Activated T-cell treated with anti-CD3 and anti-CD28 coated beads, Interleukin-2, amount 50 U/mL, for 4 hours (primary cell): ENCODE data around the gene PRPSAP2. TPM values are rescaled to one million over a fixed set of nuclear protein-coding genes. Genes with fewer than 3 reads are reported as not detected.

ENCODE experiments used
- ATAC-seq, 2 donors: fragments of 200-7000 bp; cut with Tn5 transposase; one replicate each; pipeline ENCODE4 v1.10.0; 2021
- DNase-seq: peaks from one replicate; pipeline ENCODE4 v3.0.0-alpha.2; 2020
- H3K27me3 Mint-ChIP-seq: one replicate; pipeline ENCODE4 v1.8.0; 2021; ENCODE audit warnings: low read depth, mixed read lengths
- H3K36me3 Mint-ChIP-seq: one replicate; pipeline ENCODE4 v1.8.0; 2022; ENCODE audit warnings: mixed read lengths; ENCODE audit not compliant: insufficient read depth
- H3K4me1 Mint-ChIP-seq: one replicate; pipeline ENCODE4 v1.8.0; 2021; ENCODE audit warnings: low read depth, mixed read lengths
- H3K4me3 Mint-ChIP-seq: one replicate; pipeline ENCODE4 v1.8.0; 2021; ENCODE audit warnings: mild to moderate bottlenecking, moderate library complexity, mixed read lengths
- H3K9me3 Mint-ChIP-seq: one replicate; pipeline ENCODE4 v1.8.0; 2021; ENCODE audit warnings: mixed read lengths
- total RNA-seq, 3 donors: library from RNA; stranded (reverse); gene quantifications; one replicate each; pipeline ENCODE4 v1.2.1, GENCODE V29; 2021

PRPSAP2 gene
- total RNA-seq, 3 donors from 2014 or later, result 41.6 to 50.4 (median 47.5) TPM

- no peak for DNase-seq
- H3K36me3 Mint-ChIP-seq, result no peaks in the 10 kb centered on the region
- no peaks in the 10 kb centered on the region for H3K9me3 Mint-ChIP-seq
- H3K4me3 Mint-ChIP-seq, result no peak overlapping the region
- no peak for ATAC-seq
- H3K4me1 Mint-ChIP-seq, result peaks cover 51% of the 10 kb centered on the region
- H3K27me3 Mint-ChIP-seq, result no peaks in the 10 kb centered on the region
These were observed 100.7 kb downstream of the PRPSAP2 start for GRCh38 chr17:18958611-18959010.

GRCh38 chr17:18959071-18959844 lies 101.3 kb downstream of the PRPSAP2 start:
- no peaks in the 10 kb centered on the region for H3K27me3 Mint-ChIP-seq
- DNase-seq, result no peak
- H3K9me3 Mint-ChIP-seq, result no peaks in the 10 kb centered on the region
- peaks cover 46% of the 10 kb centered on the region for H3K4me1 Mint-ChIP-seq
- H3K36me3 Mint-ChIP-seq, result no peaks in the 10 kb centered on the region
- H3K4me3 Mint-ChIP-seq, result no peak overlapping the region
- no peak for ATAC-seq

GRCh38 chr17:18959845-18960240 lies 101.9 kb downstream of the PRPSAP2 start:
- ATAC-seq (no peak), DNase-seq (no peak)
- no peaks in the 10 kb centered on the region for H3K27me3 Mint-ChIP-seq
- no peaks in the 10 kb centered on the region for H3K9me3 Mint-ChIP-seq
- H3K4me1 Mint-ChIP-seq, result peaks cover 40% of the 10 kb centered on the region
- no peaks in the 10 kb centered on the region for H3K36me3 Mint-ChIP-seq
- no peak overlapping the region for H3K4me3 Mint-ChIP-seq

- peaks cover 37% of the 10 kb centered on the region for H3K4me1 Mint-ChIP-seq
- H3K36me3 Mint-ChIP-seq, result no peaks in the 10 kb centered on the region
- no peak for DNase-seq
- H3K4me3 Mint-ChIP-seq, result no peak overlapping the region
- H3K9me3 Mint-ChIP-seq, result no peaks in the 10 kb centered on the region
- no peak for ATAC-seq
- no peaks in the 10 kb centered on the region for H3K27me3 Mint-ChIP-seq
These were observed 102.3 kb downstream of the PRPSAP2 start for GRCh38 chr17:18960241-18960665.

- Mint-ChIP-seq H3K4me1 (peaks cover 31% of the 10 kb centered on the region), H3K36me3 (no peaks in the 10 kb centered on the region), H3K27me3 (no peaks in the 10 kb centered on the region), H3K4me3 (no peak overlapping the region), H3K9me3 (no peaks in the 10 kb centered on the region)
- DNase-seq (peak; percentile 82), ATAC-seq (peak; percentile 85 to 88)
These were observed 103.0 kb downstream of the PRPSAP2 start for GRCh38 chr17:18960803-18961511.

GRCh38 chr17:18961634-18962493 lies 103.9 kb downstream of the PRPSAP2 start:
- ATAC-seq, result peak; percentile 64
- no peaks in the 10 kb centered on the region for H3K27me3 Mint-ChIP-seq
- H3K9me3 Mint-ChIP-seq, result no peaks in the 10 kb centered on the region
- DNase-seq, result no peak
- H3K4me3 Mint-ChIP-seq, result no peak overlapping the region
- H3K36me3 Mint-ChIP-seq, result no peaks in the 10 kb centered on the region
- peaks cover 25% of the 10 kb centered on the region for H3K4me1 Mint-ChIP-seq

GRCh38 chr17:18962494-18962815 lies 104.5 kb downstream of the PRPSAP2 start:
- Mint-ChIP-seq H3K36me3 (no peaks in the 10 kb centered on the region), H3K4me3 (no peak overlapping the region), H3K4me1 (peaks cover 24% of the 10 kb centered on the region), H3K9me3 (no peaks in the 10 kb centered on the region), H3K27me3 (no peaks in the 10 kb centered on the region)
- no peak for ATAC-seq
- no peak for DNase-seq

GRCh38 chr17:18963126-18964017 lies 105.4 kb downstream of the PRPSAP2 start:
- Mint-ChIP-seq H3K4me1 (peaks cover 19% of the 10 kb centered on the region), H3K36me3 (no peaks in the 10 kb centered on the region), H3K27me3 (no peaks in the 10 kb centered on the region), H3K9me3 (no peaks in the 10 kb centered on the region), H3K4me3 (no peak overlapping the region)
- DNase-seq (no peak), ATAC-seq (no peak)

- no peaks in the 10 kb centered on the region for H3K9me3 Mint-ChIP-seq
- H3K27me3 Mint-ChIP-seq, result no peaks in the 10 kb centered on the region
- peaks cover 19% of the 10 kb centered on the region for H3K4me1 Mint-ChIP-seq
- ATAC-seq, result no peak
- no peaks in the 10 kb centered on the region for H3K36me3 Mint-ChIP-seq
- no peak overlapping the region for H3K4me3 Mint-ChIP-seq
- DNase-seq, result no peak
These were observed 106.1 kb downstream of the PRPSAP2 start for GRCh38 chr17:18964018-18964351.

GRCh38 chr17:18964550-18964949 lies 106.6 kb downstream of the PRPSAP2 start:
- H3K27me3 Mint-ChIP-seq, result no peaks in the 10 kb centered on the region
- no peaks in the 10 kb centered on the region for H3K9me3 Mint-ChIP-seq
- ATAC-seq (no peak), DNase-seq (no peak)
- H3K4me3 Mint-ChIP-seq, result no peak overlapping the region
- H3K36me3 Mint-ChIP-seq, result no peaks in the 10 kb centered on the region
- peaks cover 19% of the 10 kb centered on the region for H3K4me1 Mint-ChIP-seq

- Mint-ChIP-seq H3K9me3 (no peaks in the 10 kb centered on the region), H3K4me1 (peaks cover 16% of the 10 kb centered on the region), H3K36me3 (peaks cover 1% of the 10 kb centered on the region), H3K4me3 (no peak overlapping the region), H3K27me3 (no peaks in the 10 kb centered on the region)
- ATAC-seq (no peak), DNase-seq (no peak)
These were observed 107.8 kb downstream of the PRPSAP2 start for GRCh38 chr17:18965530-18966236.

- Mint-ChIP-seq H3K4me3 (no peak overlapping the region), H3K4me1 (peaks cover 6% of the 10 kb centered on the region), H3K27me3 (no peaks in the 10 kb centered on the region), H3K36me3 (peaks cover 1% of the 10 kb centered on the region), H3K9me3 (no peaks in the 10 kb centered on the region)
- DNase-seq (no peak), ATAC-seq (no peak)
These were observed 109.1 kb downstream of the PRPSAP2 start for GRCh38 chr17:18966831-18967624.

- ATAC-seq (no peak), DNase-seq (no peak)
- Mint-ChIP-seq H3K4me1 (peaks cover 1% of the 10 kb centered on the region), H3K9me3 (no peaks in the 10 kb centered on the region), H3K4me3 (no peak overlapping the region), H3K27me3 (no peaks in the 10 kb centered on the region), H3K36me3 (peaks cover 1% of the 10 kb centered on the region)
These were observed 110.0 kb downstream of the PRPSAP2 start for GRCh38 chr17:18967916-18968315.
